GM19395 (cell line): ENCODE measurements around the gene HSPB7.
"Not testable (repeated sequence)": the region's sequence is repeated elsewhere in the genome, so short reads cannot be mapped to it uniquely, and the experiment has no call there.

Experiments
- ATAC-seq: cut with Tn5 transposase; IDR thresholded peaks from one replicate; pipeline ENCODE4 v1.9.1; 2021; ENCODE audit warnings: mild to moderate bottlenecking, moderate library complexity; ENCODE audit not compliant: unreplicated experiment

The HSPB7 gene

GRCh38 chr1:16023050-16023653 is 5.3 kb upstream of the HSPB7 start:
- ATAC-seq: no peak

GRCh38 chr1:16022393-16022792 is 4.5 kb upstream of the HSPB7 start:
- no peak for ATAC-seq

GRCh38 chr1:16021681-16022080 is 3.8 kb upstream of the HSPB7 start, which contains the start of gene CLCNKA:
TSS of gene CLCNKA (plus strand) at chr1:16022036. CDS start at chr1:16022620, 584 bp downstream.
- no peak for ATAC-seq

- ATAC-seq: not testable (repeated sequence)
These were observed 3.0 kb upstream of the HSPB7 start for GRCh38 chr1:16020878-16021277.

- ATAC-seq: no peak
These were observed 2.5 kb upstream of the HSPB7 start for GRCh38 chr1:16020325-16020724.

GRCh38 chr1:16019644-16020277 is 1.9 kb upstream of the HSPB7 start:
- ATAC-seq: no peak

GRCh38 chr1:16018749-16019643 is 1.2 kb upstream of the HSPB7 start:
- no peak for ATAC-seq

- no peak for ATAC-seq
These were observed 465 bp upstream of the HSPB7 start for GRCh38 chr1:16018308-16018707.

- ATAC-seq: no peak
These were observed 775 bp downstream of the HSPB7 start for GRCh38 chr1:16017076-16017460.

- ATAC-seq: no peak
These were observed 1.6 kb downstream of the HSPB7 start for GRCh38 chr1:16015960-16016901.

GRCh38 chr1:16015491-16015890 is 2.4 kb downstream of the HSPB7 start:
- ATAC-seq: no peak

GRCh38 chr1:16014509-16015482 is 3.0 kb downstream of the HSPB7 start:
- no peak for ATAC-seq

GRCh38 chr1:16013908-16014258 is 4.0 kb downstream of the HSPB7 start:
- ATAC-seq: no peak

- no peak for ATAC-seq
These were observed 4.5 kb downstream of the HSPB7 start for GRCh38 chr1:16013220-16013907.

- no peak for ATAC-seq
These were observed 5.1 kb downstream of the HSPB7 start for GRCh38 chr1:16012590-16013219.

GRCh38 chr1:16011936-16012589 is 5.8 kb downstream of the HSPB7 start:
- ATAC-seq: no peak

- no peak for ATAC-seq
These were observed 7.0 kb downstream of the HSPB7 start for GRCh38 chr1:16010837-16011236.

- no peak for ATAC-seq
These were observed 8.2 kb downstream of the HSPB7 start for GRCh38 chr1:16009678-16010077.
